Activated T-cell treated with anti-CD3 and anti-CD28 coated beads, Interleukin-2, amount 50 U/mL, for 4 hours (primary cell): Measurements from ENCODE around the gene RRP1. TPM values are rescaled to one million over a fixed set of nuclear protein-coding genes. Genes with fewer than 3 reads are reported as not detected.
A peak's percentile ranks its signal among the peaks of the same experiment; 100 is the strongest.

Experiments
- ATAC-seq, 2 donors: fragments of 200-7000 bp; cut with Tn5 transposase; one replicate each; pipeline ENCODE4 v1.10.0; 2021
- DNase-seq: peaks from one replicate; pipeline ENCODE4 v3.0.0-alpha.2; 2020
- H3K27me3 Mint-ChIP-seq: one replicate; pipeline ENCODE4 v1.8.0; 2021; ENCODE audit warnings: low read depth, mixed read lengths
- H3K36me3 Mint-ChIP-seq: one replicate; pipeline ENCODE4 v1.8.0; 2022; ENCODE audit warnings: mixed read lengths; ENCODE audit not compliant: insufficient read depth
- H3K4me1 Mint-ChIP-seq: one replicate; pipeline ENCODE4 v1.8.0; 2021; ENCODE audit warnings: low read depth, mixed read lengths
- H3K4me3 Mint-ChIP-seq: one replicate; pipeline ENCODE4 v1.8.0; 2021; ENCODE audit warnings: mild to moderate bottlenecking, moderate library complexity, mixed read lengths
- H3K9me3 Mint-ChIP-seq: one replicate; pipeline ENCODE4 v1.8.0; 2021; ENCODE audit warnings: mixed read lengths
- total RNA-seq, 3 donors: library from RNA; stranded (reverse); gene quantifications; one replicate each; pipeline ENCODE4 v1.2.1, GENCODE V29; 2021

RRP1 gene
- total RNA-seq, 3 donors from 2014 or later: 132 to 139 (median 136) TPM

DNA sequence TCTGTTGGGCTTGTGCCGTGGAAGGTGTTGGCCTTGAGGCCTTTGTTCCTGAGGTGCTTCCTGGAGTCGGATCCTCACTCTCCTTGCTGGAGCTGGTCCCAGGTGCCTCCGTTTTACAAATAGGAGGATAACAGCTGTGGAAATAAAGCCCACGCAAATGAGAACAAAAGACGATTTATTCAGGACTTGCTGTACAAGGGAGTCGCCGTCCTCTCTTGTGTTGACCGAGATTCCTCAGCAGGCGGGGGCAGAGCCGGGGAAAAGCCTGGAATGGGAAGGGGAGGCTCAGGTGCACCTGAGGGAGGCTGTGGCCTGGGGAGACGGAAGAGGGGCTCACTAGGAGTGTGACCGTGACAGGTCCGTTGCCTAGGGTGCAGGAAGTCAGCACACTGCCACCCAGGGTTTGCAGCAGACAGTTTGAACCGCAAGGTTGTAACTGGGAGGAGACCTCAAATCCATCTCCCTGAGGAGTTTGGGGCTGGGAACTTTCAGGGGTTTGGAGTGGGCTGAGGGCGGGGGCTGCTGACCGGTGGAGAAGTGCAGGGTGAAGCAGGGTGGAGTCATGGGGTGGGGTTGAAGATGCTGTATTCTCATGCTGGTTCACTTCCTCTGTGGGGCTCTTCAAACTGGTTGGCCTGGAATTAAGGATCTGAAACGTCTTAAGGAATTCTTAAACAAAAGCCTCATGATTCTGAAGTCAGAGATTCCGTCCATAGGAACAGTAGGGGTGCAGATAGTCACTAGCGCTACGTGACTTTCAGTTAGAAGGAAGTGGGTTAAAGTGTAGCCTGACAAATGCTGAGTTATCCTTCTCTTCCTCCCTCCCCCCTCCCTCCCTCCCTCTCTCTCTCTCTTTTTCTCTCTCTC lies 10.7 kb upstream of the RRP1 start:
- no peak overlapping the region for H3K4me3 Mint-ChIP-seq
- H3K4me1 Mint-ChIP-seq: peaks cover 43% of the 10 kb centered on the region
- ATAC-seq (no peak), DNase-seq (no peak)
- H3K9me3 Mint-ChIP-seq: no peaks in the 10 kb centered on the region
- no peaks in the 10 kb centered on the region for H3K27me3 Mint-ChIP-seq
- peaks cover 4% of the 10 kb centered on the region for H3K36me3 Mint-ChIP-seq

DNA sequence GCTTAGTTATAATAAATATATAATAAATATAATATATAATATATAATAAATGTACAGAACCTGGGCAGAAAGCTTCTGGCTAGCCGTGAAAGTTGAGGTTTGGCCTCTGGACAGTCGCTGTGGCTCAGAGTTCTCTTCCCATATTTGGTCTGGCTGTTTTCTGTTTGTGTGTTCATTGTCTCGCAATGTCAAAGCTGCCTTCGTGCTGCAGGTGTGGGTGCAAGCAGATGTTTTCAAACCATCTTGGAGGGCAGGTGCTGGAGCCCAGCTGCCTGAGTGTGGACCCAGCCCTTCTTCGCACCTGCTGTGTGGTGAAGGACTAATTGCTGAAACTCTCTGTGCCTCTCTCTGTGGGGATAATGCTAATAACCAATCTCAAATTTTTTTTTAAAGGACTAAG lies 9.7 kb upstream of the RRP1 start:
- ATAC-seq (no peak), DNase-seq (no peak)
- no peak overlapping the region for H3K4me3 Mint-ChIP-seq
- no peaks in the 10 kb centered on the region for H3K9me3 Mint-ChIP-seq
- peaks cover 41% of the 10 kb centered on the region for H3K4me1 Mint-ChIP-seq
- H3K27me3 Mint-ChIP-seq: no peaks in the 10 kb centered on the region
- H3K36me3 Mint-ChIP-seq: no peaks in the 10 kb centered on the region

GRCh38 chr21:43781846-43782245 lies 7.5 kb upstream of the RRP1 start:
- no peak for DNase-seq
- ATAC-seq: no peak
- H3K27me3 Mint-ChIP-seq: no peaks in the 10 kb centered on the region
- peaks cover 31% of the 10 kb centered on the region for H3K4me1 Mint-ChIP-seq
- no peaks in the 10 kb centered on the region for H3K36me3 Mint-ChIP-seq
- H3K4me3 Mint-ChIP-seq: no peak overlapping the region
- no peaks in the 10 kb centered on the region for H3K9me3 Mint-ChIP-seq

DNA sequence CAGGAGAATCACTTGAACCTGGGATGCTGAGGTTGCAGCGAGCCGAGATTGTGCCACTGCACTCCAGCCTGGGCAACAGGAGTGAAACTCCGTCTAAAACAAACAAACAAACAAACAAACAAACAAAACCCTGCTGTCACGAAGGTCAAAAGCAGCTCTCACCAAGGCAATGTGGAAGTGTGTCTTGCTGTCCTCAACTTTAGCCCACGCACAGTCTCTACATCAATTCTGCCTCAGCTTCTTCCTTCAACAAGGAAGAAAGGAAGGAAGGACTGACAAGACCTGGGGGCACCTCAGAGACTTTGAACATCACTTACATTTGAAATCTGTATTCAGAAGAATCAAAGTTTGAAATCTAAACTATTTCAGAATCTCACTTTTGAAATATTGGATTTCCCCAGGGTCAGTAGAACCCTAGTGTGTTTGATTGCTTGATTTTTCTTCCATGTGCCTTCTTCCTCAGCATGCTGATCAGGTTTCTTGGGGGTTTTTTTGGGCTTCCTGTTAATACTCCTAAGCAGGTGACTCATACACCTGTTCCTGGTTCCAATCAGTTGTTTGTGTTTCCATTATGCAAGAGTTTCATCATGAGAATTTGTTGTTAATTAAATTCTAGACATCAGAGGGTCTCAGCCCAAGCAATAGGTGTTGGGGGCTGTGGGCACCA lies 6.8 kb upstream of the RRP1 start:
- H3K9me3 Mint-ChIP-seq: no peaks in the 10 kb centered on the region
- no peak overlapping the region for H3K4me3 Mint-ChIP-seq
- H3K4me1 Mint-ChIP-seq: peaks cover 31% of the 10 kb centered on the region
- ATAC-seq: peak; percentile 61 to 70
- H3K36me3 Mint-ChIP-seq: no peaks in the 10 kb centered on the region
- no peaks in the 10 kb centered on the region for H3K27me3 Mint-ChIP-seq
- no peak for DNase-seq

DNA sequence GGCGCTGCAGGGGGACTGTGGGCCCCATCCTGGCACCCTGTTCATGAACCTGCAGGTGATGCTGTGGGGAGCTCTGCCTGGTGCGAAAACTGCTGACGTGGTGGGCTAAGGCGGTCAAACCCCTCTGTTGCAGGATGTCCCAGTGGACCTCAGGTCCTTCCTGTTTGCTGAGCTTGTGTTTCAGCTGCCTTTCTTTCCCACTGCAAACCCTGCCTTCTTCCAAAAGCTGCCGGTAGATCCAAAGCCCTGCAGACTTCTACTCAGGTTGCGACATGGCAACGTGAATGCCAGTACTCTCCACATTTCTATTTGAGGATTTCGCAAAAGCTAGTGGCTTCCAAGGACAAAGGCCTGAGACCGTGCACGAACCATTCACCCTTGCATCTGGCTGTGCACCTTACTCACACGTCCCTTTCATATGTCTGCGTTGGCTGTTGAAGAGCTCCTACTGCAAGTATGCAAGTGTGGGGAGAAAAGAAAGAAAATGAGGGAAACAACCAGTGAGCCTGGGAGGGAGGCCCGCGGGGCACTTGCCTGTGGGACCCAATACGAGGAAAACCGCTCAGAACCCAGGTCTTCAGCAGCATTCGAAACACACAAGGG lies 6.2 kb upstream of the RRP1 start:
- Mint-ChIP-seq H3K36me3 (no peaks in the 10 kb centered on the region), H3K27me3 (no peaks in the 10 kb centered on the region), H3K4me3 (no peak overlapping the region), H3K4me1 (peaks cover 30% of the 10 kb centered on the region), H3K9me3 (no peaks in the 10 kb centered on the region)
- ATAC-seq (peak in 1 of 2 donors; percentile 12), DNase-seq (no peak)

DNA sequence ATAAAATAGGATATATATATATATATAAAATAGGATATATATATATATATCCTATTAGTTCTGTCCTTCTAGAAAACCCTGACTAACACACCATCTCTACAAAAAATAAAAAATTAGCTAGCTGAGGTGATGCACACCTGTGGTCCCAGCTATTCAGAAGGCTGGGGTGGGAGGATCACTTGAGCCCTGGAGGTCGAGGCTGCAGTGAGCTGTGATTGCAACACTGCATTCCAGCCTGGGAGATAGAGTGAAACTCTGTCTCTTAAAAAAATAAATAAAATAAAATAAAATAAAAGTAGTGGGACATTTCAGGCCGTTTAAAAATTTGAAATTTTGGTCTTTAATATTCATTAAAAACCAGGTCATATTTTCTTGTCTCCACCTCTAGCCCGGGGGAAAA lies 4.2 kb upstream of the RRP1 start:
- no peak for ATAC-seq
- Mint-ChIP-seq H3K36me3 (peaks cover 3% of the 10 kb centered on the region), H3K4me3 (no peak overlapping the region), H3K9me3 (no peaks in the 10 kb centered on the region), H3K4me1 (peaks cover 21% of the 10 kb centered on the region), H3K27me3 (no peaks in the 10 kb centered on the region)
- DNase-seq: no peak

- DNase-seq: no peak
- Mint-ChIP-seq H3K27me3 (no peaks in the 10 kb centered on the region), H3K36me3 (peaks cover 7% of the 10 kb centered on the region), H3K4me1 (peaks cover 31% of the 10 kb centered on the region), H3K9me3 (no peaks in the 10 kb centered on the region), H3K4me3 (peak overlapping the region; percentile 16)
- ATAC-seq: no peak
Observed at GRCh38 chr21:43786300-43786806, 3.0 kb upstream of the RRP1 start.

DNA sequence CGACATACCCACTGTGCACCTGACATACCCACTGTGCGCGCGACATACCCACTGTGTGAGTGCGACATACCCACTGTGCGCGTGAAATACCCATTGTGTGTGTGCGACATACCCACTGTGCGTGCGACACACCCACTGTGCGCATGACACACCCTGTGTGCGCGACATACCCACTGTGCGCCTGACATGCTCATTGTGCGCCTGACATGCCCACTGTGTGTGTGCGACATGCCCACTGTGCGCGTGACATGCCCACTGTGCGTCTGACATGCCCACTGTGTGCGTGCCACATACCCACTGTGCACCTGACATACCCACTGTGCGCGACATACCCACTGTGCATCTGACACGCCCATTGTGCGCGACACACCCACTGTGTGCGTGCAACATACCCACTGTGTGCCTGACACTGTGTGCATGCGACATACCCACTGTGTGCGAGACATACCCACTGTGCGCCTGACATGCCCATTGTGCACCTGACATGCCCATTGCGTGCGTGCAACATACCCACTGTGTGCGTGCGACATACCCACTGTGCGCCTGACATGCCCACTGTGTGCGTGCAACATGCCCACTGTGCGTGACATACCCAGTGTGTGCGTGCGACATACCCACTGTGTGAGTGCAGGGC lies 2.5 kb upstream of the RRP1 start:
- ATAC-seq: no peak
- Mint-ChIP-seq H3K4me3 (no peak overlapping the region), H3K27me3 (no peaks in the 10 kb centered on the region), H3K36me3 (peaks cover 10% of the 10 kb centered on the region), H3K4me1 (peaks cover 32% of the 10 kb centered on the region), H3K9me3 (no peaks in the 10 kb centered on the region)
- no peak for DNase-seq

DNA sequence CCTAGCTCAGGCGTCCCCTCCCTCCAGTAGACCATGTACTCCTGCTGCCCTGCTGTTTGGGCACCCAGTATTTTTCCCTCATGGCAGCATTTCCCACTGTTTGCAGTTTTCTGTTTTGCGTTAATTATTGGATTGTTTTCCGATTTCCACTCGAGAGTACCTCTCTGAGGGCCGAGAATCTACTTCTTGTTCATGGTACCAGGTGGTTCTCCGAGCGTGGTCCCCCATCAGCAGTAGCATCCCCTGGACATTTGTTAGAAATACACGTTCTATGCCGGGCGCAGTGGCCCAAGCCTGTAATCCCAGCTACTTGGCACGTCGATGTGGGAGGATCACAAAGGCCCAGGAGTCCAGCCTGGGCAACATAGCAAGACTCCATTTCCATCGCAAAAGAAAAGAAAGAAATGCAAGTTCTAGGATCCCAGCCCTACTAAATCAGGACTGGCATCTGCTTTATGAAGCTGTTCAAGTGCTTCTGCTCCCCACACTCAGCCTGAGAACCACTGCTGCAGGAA lies 690 bp downstream of the RRP1 start:
- Mint-ChIP-seq H3K4me3 (peak overlapping the region; percentile 98), H3K9me3 (no peaks in the 10 kb centered on the region), H3K4me1 (peaks cover 24% of the 10 kb centered on the region), H3K36me3 (peaks cover 29% of the 10 kb centered on the region), H3K27me3 (no peaks in the 10 kb centered on the region)
- DNase-seq (no peak), ATAC-seq (no peak)

DNA sequence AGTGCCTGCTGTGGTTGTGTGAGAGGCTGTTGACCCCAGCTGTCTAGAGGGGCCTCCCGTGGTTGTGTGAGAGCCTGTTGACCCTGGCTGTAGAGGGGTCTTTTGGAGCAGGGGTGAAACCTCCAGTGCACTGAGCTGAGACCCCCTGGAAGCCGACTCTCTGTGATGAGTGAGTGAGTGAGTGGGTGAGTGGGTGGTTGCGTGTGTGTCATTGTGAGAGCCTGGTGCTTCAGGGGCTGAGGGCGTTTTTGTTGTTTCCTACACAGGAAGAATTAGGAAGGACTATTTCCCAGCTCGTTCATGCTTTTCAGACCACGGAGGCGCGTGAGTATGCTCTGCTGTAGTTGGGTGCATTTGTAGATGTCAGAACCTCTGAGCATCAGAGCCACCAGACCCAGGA lies 3.0 kb downstream of the RRP1 start:
- no peaks in the 10 kb centered on the region for H3K9me3 Mint-ChIP-seq
- H3K36me3 Mint-ChIP-seq: peaks cover 44% of the 10 kb centered on the region
- DNase-seq: no peak
- peak overlapping the region; percentile 66 for H3K4me3 Mint-ChIP-seq
- no peaks in the 10 kb centered on the region for H3K27me3 Mint-ChIP-seq
- ATAC-seq: no peak
- H3K4me1 Mint-ChIP-seq: peaks cover 26% of the 10 kb centered on the region

DNA sequence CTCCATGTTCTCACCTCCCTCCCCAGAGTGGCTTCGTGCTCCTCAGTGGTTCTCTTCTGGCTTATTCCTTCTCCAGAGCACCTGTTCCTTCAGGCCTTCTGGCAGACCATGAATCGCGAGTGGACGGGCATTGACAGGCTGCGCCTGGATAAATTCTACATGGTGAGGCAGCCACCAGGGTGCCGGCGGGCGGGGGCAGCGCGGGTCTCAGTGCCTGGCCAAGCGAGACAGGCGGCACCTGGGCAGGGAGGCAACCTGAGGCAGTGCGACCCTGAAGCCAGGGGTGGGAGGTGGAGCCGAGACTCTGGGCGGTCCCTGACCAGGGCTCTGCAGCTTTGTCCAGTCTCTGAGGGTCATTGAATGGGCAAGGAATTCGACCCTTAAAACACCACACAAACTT lies 3.9 kb downstream of the RRP1 start:
- Mint-ChIP-seq H3K4me1 (peaks cover 26% of the 10 kb centered on the region), H3K36me3 (peaks cover 48% of the 10 kb centered on the region)
- no peak for ATAC-seq

DNA sequence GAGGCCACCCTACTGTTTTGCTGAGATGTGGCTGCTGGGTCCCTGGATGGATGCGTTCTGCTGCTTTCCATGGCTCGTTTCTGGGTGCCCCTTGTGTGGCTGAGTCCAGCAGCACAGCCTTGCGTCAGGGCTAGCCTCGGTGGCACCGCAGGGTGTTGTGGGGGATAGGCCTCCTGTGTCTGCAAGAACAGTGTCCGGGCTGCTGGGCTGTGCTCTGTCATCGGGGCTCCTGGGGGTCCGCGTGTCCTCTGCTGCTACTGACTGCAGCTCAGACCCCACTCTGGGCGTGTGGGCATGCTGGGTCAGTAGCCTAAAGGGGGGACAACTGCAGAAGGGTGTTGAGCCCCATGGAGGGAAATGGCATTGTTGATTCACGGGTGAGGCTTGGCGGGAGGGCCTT lies 4.9 kb downstream of the RRP1 start:
- H3K9me3 Mint-ChIP-seq: no peaks in the 10 kb centered on the region
- no peak for ATAC-seq
- peaks cover 55% of the 10 kb centered on the region for H3K36me3 Mint-ChIP-seq
- no peak overlapping the region for H3K4me3 Mint-ChIP-seq
- peaks cover 26% of the 10 kb centered on the region for H3K4me1 Mint-ChIP-seq
- DNase-seq: no peak
- no peaks in the 10 kb centered on the region for H3K27me3 Mint-ChIP-seq

More for the DNA sequence above, 3.9 kb downstream of the RRP1 start:
- Mint-ChIP-seq H3K9me3 (no peaks in the 10 kb centered on the region), H3K4me3 (no peak overlapping the region), H3K27me3 (no peaks in the 10 kb centered on the region)
- no peak for DNase-seq

GRCh38 chr21:43794857-43795256 lies 5.5 kb downstream of the RRP1 start:
- DNase-seq: no peak
- Mint-ChIP-seq H3K36me3 (peaks cover 55% of the 10 kb centered on the region), H3K27me3 (no peaks in the 10 kb centered on the region), H3K4me3 (no peak overlapping the region), H3K4me1 (peaks cover 25% of the 10 kb centered on the region), H3K9me3 (no peaks in the 10 kb centered on the region)
- ATAC-seq: no peak

GRCh38 chr21:43797415-43797814 lies 8.0 kb downstream of the RRP1 start:
- Mint-ChIP-seq H3K4me1 (peaks cover 5% of the 10 kb centered on the region), H3K27me3 (no peaks in the 10 kb centered on the region), H3K9me3 (no peaks in the 10 kb centered on the region), H3K36me3 (peaks cover 51% of the 10 kb centered on the region), H3K4me3 (no peak overlapping the region)
- ATAC-seq: no peak
- no peak for DNase-seq
